Karpas-422 (cell line): ENCODE results near the gene PEX10. TPM values are rescaled to one million over a fixed set of nuclear protein-coding genes. Genes with fewer than 3 reads are reported as not detected.

Source experiments
- DNase-seq: peaks from one replicate; pipeline ENCODE4 v3.0.0-alpha.2; 2015
- H2AFZ ChIP-seq: fragments of 200-600 bp; sonication (generic); 2 replicates; pipeline ENCODE4 v1.6.1; 2014; ENCODE audit warnings: antibody characterized with exemption, low read length, mixed read lengths
- H3K27ac ChIP-seq: fragments of 200-600 bp; sonication (generic); 2 replicates; pipeline ENCODE4 v1.5.1; 2014; ENCODE audit warnings: mild to moderate bottlenecking, low read length, moderate library complexity
- H3K27me3 ChIP-seq: fragments of 200-600 bp; sonication (generic); 2 replicates; pipeline ENCODE4 v1.6.1; 2014; ENCODE audit warnings: low read length, mixed read lengths
- H3K36me3 ChIP-seq: fragments of 200-600 bp; sonication (generic); 2 replicates; pipeline ENCODE4 v1.6.1; 2014; ENCODE audit warnings: low read length, mixed read lengths; ENCODE audit not compliant: insufficient read depth
- H3K4me1 ChIP-seq: fragments of 200-600 bp; sonication (generic); 2 replicates; pipeline ENCODE4 v1.6.1; 2014; ENCODE audit warnings: mild to moderate bottlenecking, low read length, mixed read lengths
- H3K4me2 ChIP-seq: fragments of 200-600 bp; sonication (generic); 2 replicates; pipeline ENCODE4 v1.6.1; 2014; ENCODE audit warnings: low read length, low read depth, mild to moderate bottlenecking; ENCODE audit not compliant: poor library complexity, severe bottlenecking
- H3K4me3 ChIP-seq: fragments of 200-600 bp; sonication (generic); 2 replicates; pipeline ENCODE4 v1.5.1; 2014; ENCODE audit warnings: mild to moderate bottlenecking, antibody characterized with exemption, low read length, mixed read lengths
- H3K79me2 ChIP-seq: fragments of 200-600 bp; sonication (generic); 2 replicates; pipeline ENCODE4 v1.6.1; 2014; ENCODE audit warnings: mild to moderate bottlenecking, low read length, mixed read lengths
- H3K9ac ChIP-seq: fragments of 200-600 bp; sonication (generic); 2 replicates; pipeline ENCODE4 v1.6.0; 2014; ENCODE audit warnings: low read length
- H3K9me2 ChIP-seq: fragments of 200-600 bp; sonication (generic), shearing (Covaris generic); replicated peaks from 2 replicates; pipeline ENCODE4 v1.6.0; 2014; ENCODE audit warnings: mild to moderate bottlenecking, low read length, moderate library complexity; ENCODE audit not compliant: insufficient read depth
- H3K9me3 ChIP-seq: fragments of 300-700, 200-600 bp; sonication (generic); 2 replicates; pipeline ENCODE4 v1.6.1; 2014; ENCODE audit warnings: low read length, mixed read lengths
- H4K20me1 ChIP-seq: fragments of 200-600 bp; sonication (generic); 2 replicates; pipeline ENCODE4 v1.6.1; 2014; ENCODE audit warnings: mild to moderate bottlenecking, antibody characterized with exemption, low read length, low read depth; ENCODE audit not compliant: insufficient read depth
- total RNA-seq: library from RNA; depleted of rRNA; stranded (reverse); fragments of >200 nt; shearing (Covaris generic); gene quantifications from 2 replicates; pipeline ENCODE4 v1.2.3, GENCODE V29; 2014; ENCODE audit warnings: low replicate concordance

The PEX10 gene
- total RNA-seq, 1 experiment from 2014 or later: 21.4 TPM

- no peaks in the 10 kb centered on the region for H3K9me3 ChIP-seq
- H3K9ac ChIP-seq: no peak overlapping the region
- no peaks in the 10 kb centered on the region for H3K9me2 ChIP-seq
- H3K4me2 ChIP-seq: no peak overlapping the region
- no peaks in the 10 kb centered on the region for H3K27me3 ChIP-seq
- H4K20me1 ChIP-seq: peaks cover 7% of the 10 kb centered on the region; the same call in 1 of the 2 replicates
- H3K4me1 ChIP-seq: no peaks in the 10 kb centered on the region
- no peaks in the 10 kb centered on the region; the same call in 1 of the 2 replicates for H3K79me2 ChIP-seq
- H3K4me3 ChIP-seq: no peak overlapping the region
- H2AFZ ChIP-seq: no peak overlapping the region
- no peak for DNase-seq
- peaks cover 20% of the 10 kb centered on the region for H3K36me3 ChIP-seq
- H3K27ac ChIP-seq: no peak overlapping the region
These were observed 8.0 kb downstream of the PEX10 start for GRCh38 chr1:2404142-2404889.

- peaks cover 13% of the 10 kb centered on the region; the same call in 1 of the 2 replicates for H4K20me1 ChIP-seq
- H3K4me3 ChIP-seq: no peak overlapping the region
- no peaks in the 10 kb centered on the region for H3K9me2 ChIP-seq
- H3K27me3 ChIP-seq: no peaks in the 10 kb centered on the region
- no peak for DNase-seq
- no peaks in the 10 kb centered on the region for H3K4me1 ChIP-seq
- H2AFZ ChIP-seq: no peak overlapping the region
- no peaks in the 10 kb centered on the region for H3K9me3 ChIP-seq
- H3K4me2 ChIP-seq: no peak overlapping the region
- no peak overlapping the region for H3K9ac ChIP-seq
- no peaks in the 10 kb centered on the region; the same call in 1 of the 2 replicates for H3K79me2 ChIP-seq
- peaks cover 20% of the 10 kb centered on the region for H3K36me3 ChIP-seq
- no peak overlapping the region for H3K27ac ChIP-seq
These were observed 9.1 kb downstream of the PEX10 start for GRCh38 chr1:2403273-2403672.

GRCh38 chr1:2402420-2402819, 9.9 kb downstream of the PEX10 start:
- H3K27ac ChIP-seq: no peak overlapping the region
- no peak overlapping the region for H3K9ac ChIP-seq
- no peaks in the 10 kb centered on the region for H3K27me3 ChIP-seq
- H3K79me2 ChIP-seq: no peaks in the 10 kb centered on the region; the same call in 1 of the 2 replicates
- DNase-seq: no peak
- no peaks in the 10 kb centered on the region for H3K4me1 ChIP-seq
- H3K36me3 ChIP-seq: peaks cover 20% of the 10 kb centered on the region
- no peak overlapping the region for H3K4me2 ChIP-seq
- no peaks in the 10 kb centered on the region for H3K9me3 ChIP-seq
- no peak overlapping the region for H2AFZ ChIP-seq
- no peak overlapping the region for H3K4me3 ChIP-seq
- no peaks in the 10 kb centered on the region for H3K9me2 ChIP-seq
- H4K20me1 ChIP-seq: peaks cover 13% of the 10 kb centered on the region; the same call in 1 of the 2 replicates

GRCh38 chr1:2400950-2401649, 11.3 kb downstream of the PEX10 start:
- DNase-seq: no peak
- Histone ChIP-seq H3K27ac (no peak overlapping the region), H3K9ac (no peak overlapping the region), H3K4me2 (no peak overlapping the region), H3K36me3 (peaks cover 27% of the 10 kb centered on the region), H3K9me3 (no peaks in the 10 kb centered on the region), H3K4me1 (no peaks in the 10 kb centered on the region), H3K4me3 (no peak overlapping the region), H4K20me1 (peaks cover 13% of the 10 kb centered on the region; the same call in 1 of the 2 replicates), H3K79me2 (peaks cover 3% of the 10 kb centered on the region; the same call in 1 of the 2 replicates), H3K9me2 (no peaks in the 10 kb centered on the region), H2AFZ (no peak overlapping the region), H3K27me3 (no peaks in the 10 kb centered on the region)

GRCh38 chr1:2400576-2400909, 11.8 kb downstream of the PEX10 start:
- Histone ChIP-seq H3K9ac (no peak overlapping the region), H2AFZ (no peak overlapping the region), H3K4me2 (no peak overlapping the region), H3K79me2 (peaks cover 4% of the 10 kb centered on the region; the same call in 1 of the 2 replicates), H3K36me3 (peaks cover 32% of the 10 kb centered on the region), H3K27ac (no peak overlapping the region), H3K27me3 (no peaks in the 10 kb centered on the region), H3K4me1 (no peaks in the 10 kb centered on the region), H3K9me3 (no peaks in the 10 kb centered on the region), H3K4me3 (no peak overlapping the region), H3K9me2 (no peaks in the 10 kb centered on the region), H4K20me1 (peaks cover 13% of the 10 kb centered on the region; the same call in 1 of the 2 replicates)
- no peak for DNase-seq

GRCh38 chr1:2399890-2400575, 12.3 kb downstream of the PEX10 start:
- no peak overlapping the region for H3K9ac ChIP-seq
- H3K4me1 ChIP-seq: no peaks in the 10 kb centered on the region
- H3K27ac ChIP-seq: no peak overlapping the region
- no peak for DNase-seq
- peaks cover 13% of the 10 kb centered on the region; the same call in 1 of the 2 replicates for H4K20me1 ChIP-seq
- peaks cover 9% of the 10 kb centered on the region for H3K79me2 ChIP-seq
- no peak overlapping the region for H3K4me2 ChIP-seq
- peaks cover 34% of the 10 kb centered on the region for H3K36me3 ChIP-seq
- H3K4me3 ChIP-seq: no peak overlapping the region
- no peak overlapping the region for H2AFZ ChIP-seq
- no peaks in the 10 kb centered on the region for H3K9me2 ChIP-seq
- H3K27me3 ChIP-seq: no peaks in the 10 kb centered on the region
- H3K9me3 ChIP-seq: no peaks in the 10 kb centered on the region

- Histone ChIP-seq H3K9me3 (no peaks in the 10 kb centered on the region), H3K36me3 (peaks cover 24% of the 10 kb centered on the region), H3K79me2 (peaks cover 21% of the 10 kb centered on the region), H3K4me3 (no peak overlapping the region), H3K4me2 (no peak overlapping the region), H3K27me3 (no peaks in the 10 kb centered on the region), H3K9ac (no peak overlapping the region), H3K4me1 (no peaks in the 10 kb centered on the region), H3K27ac (no peak overlapping the region), H2AFZ (no peak overlapping the region), H4K20me1 (peaks cover 23% of the 10 kb centered on the region; the same call in 1 of the 2 replicates), H3K9me2 (no peaks in the 10 kb centered on the region)
- DNase-seq: no peak
These were observed 13.5 kb downstream of the PEX10 start for GRCh38 chr1:2398871-2399270.
